ENCODE data around the gene GALNT2.

GRCh38 chr1:230277201-230278025 is 210.4 kb downstream of the GALNT2 start:
- TF ChIP-seq POLR2A (IDR thresholded peaks at IDR 0.05; ENCODE audit: low read depth, low read length) (no peak), POLR2AphosphoS5 (IDR thresholded peaks at IDR 0.05; ENCODE audit: low read depth, low read length) (no peak), SPI1 (IDR thresholded peaks at IDR 0.05; ENCODE audit: low read depth, low read length) (no peak), TAF1 (IDR thresholded peaks at IDR 0.05; ENCODE audit: low read depth, low read length) (no peak), PAX5 (IDR thresholded peaks at IDR 0.05; ENCODE audit: insufficient read depth, low read length, severe bottlenecking) (no peak)
